NOMO-1 treated with dmso at 0.1 percent for 144 hours (cell line): ENCODE data around the gene CALML4.
"Not testable (repeated sequence)": the region's sequence is repeated elsewhere in the genome, so short reads cannot be mapped to it uniquely, and the experiment has no call there.

ENCODE experiments used
- DNase-seq: peaks from one replicate; lab custom pipeline; 2025; ENCODE audit not compliant: unreplicated experiment; lab: John Stamatoyannopoulos, UW

Gene CALML4

DNA sequence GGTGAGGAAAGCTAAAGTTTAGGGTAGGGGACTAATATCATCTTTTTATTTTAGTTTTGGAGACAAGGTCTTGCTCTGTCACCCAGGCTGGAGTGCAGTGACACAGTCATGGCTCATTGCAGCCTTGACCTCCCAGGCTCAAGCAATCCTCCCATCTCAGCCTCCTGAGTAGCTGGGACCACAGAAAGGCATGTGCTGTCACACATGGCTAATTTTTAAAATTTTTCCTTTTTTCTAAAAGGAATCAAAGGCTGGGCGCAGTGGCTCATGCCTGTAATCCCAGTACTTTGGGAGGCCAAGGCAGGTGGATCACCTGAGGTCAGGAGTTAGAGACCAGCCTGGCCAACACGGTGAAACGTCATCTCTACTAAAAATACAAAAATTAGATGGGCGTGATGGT, 20.3 kb upstream of the CALML4 start:
- DNase-seq: not testable (repeated sequence)

DNA sequence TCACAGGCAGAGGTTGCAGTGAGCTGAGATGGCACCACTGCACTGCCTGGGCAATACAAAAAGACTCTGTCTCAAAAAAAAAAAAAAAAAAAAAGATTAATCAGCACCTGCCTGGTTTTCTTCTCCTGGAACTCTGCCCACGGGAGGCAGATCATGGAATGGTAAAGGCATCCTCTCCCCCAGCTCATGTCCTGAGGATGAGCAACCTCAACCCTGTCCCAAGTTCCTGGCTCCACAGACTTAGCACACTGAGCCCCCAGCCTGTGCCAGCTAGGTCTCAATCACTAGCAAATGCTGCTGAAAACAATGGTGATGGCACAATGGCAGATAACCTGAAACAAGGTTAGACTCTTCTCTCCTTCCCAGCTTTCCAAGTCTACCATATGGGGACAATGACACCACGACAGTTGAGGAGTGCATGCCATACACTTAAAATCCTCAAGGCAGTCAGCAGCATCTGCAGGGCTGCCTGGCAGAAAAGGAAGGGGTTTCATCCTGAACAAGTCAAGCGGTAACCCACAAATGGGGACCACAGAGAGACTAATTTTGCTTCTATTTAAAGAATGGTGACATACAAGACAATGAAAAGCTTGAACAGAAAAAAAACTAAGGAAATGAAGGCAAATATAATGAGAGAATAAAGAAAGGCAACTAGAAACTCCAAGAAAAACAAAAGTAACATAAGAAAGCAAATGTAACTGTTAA, 19.6 kb upstream of the CALML4 start:
- DNase-seq: peak; percentile 26

DNA sequence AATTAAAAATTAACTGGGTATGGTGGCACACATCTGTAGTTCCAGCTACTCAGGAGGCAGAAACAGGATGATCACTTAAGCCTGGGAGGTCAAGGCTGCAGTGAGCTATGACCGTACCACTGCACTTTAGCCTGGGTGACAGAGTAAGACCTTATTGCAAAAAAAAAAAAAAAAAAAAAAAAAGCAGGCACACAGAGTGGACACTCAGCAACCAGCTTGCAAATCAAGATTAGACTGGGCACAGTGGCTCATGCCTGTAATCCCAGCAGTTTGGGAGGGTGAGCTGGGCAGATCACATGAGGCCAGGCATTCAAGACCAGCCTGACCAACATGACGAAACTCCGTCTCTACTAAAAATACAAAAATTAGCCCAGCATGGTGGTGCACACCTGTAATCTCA, 19.0 kb upstream of the CALML4 start:
- no peak for DNase-seq

DNA sequence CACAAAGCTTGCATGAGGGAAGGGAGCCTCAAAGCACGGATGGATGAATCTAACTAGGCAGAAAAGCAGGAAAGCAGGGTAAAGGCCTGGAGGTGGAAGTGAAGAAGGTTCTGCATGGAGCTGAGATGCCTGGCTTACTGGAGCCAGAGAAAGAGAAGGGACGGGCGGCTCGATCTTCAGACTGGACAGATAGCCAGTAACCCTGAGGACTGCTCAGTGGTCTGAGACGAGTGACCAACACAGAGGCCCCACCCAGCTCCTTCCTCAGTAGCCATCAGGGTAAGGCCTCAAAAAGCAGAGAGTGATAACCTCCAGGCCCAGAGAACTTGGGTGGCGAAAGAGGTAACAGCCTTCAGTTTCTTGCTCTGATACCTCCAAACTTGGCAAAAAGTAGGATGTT, 18.0 kb upstream of the CALML4 start:
- no peak for DNase-seq

DNA sequence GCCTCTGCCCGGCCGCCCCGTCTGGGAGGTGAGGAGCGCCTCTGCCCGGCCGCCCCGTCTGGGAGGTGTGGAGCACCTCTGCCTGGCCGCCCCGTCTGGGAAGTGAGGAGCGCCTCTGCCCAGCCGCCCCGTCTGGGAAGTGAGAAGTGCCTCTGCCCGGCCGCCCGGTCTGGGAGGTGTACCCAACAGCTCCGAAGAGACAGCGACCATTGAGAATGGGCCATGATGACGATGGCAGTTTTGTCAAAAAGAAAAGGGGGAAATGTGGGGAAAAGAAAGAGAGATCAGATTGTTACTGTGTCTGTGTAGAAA, 17.3 kb upstream of the CALML4 start:
- not testable (repeated sequence) for DNase-seq

DNA sequence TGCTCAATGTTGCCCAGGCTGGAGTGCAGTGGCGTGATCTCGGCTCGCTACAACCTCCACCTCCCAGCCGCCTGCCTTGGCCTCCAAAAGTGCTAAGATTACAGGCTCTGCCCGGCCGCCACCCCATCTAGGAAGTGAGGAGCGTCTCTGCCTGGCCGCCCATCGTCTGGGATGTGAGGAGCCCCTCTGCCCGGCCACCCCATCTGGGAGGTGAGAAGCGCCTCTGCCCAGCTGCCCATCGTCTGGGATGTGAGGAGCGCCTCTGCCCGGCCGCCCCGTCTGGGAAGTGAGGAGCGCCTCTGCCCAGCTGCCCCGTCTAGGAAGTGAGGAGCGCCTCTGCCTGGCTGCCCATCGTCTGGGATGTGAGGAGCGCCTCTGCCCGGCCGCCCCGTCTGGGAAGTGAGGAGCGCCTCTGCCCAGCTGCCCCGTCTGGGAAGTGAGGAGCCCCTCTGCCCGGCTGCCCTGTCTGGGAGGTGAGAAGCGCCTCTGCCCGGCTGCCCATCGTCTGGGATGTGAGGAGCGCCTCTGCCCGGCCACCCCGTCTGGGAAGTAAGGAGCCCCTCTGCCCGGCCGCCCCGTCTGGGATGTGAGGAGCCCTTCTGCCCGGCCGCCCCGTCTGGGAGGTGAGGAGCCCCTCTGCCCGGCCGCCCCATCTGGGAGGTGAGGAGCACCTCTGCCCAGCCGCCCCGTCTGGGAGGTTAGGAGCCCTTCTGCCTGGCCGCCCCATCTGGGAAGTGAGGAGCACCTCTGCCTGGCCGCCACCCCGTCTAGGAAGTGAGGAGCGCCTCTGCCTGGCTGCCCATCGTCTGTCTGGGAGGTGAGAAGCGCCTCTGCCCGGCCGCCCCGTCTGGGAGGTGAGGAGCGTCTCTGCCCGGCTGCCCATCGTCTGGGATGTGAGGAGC, 16.6 kb upstream of the CALML4 start:
- not testable (repeated sequence) for DNase-seq

DNA sequence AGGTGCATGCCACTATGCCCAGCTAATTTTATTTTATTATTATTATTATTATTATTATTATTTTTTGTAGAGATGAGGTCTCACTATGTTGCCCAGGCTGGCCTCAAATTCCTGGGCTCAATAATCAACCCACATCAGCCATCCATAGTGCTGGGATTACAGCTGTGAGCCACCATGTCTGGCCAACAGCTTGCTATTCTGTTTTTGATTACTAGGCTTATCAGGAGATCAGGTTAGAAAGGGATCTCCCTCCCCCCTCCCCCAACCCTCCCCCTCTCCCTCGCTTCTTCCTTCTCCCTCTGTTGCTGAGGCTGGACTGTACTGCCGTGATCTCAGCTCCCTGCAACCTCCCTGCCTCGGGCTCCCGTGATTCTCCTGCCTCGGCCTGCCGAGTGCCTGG, 15.8 kb upstream of the CALML4 start:
- no peak for DNase-seq

DNA sequence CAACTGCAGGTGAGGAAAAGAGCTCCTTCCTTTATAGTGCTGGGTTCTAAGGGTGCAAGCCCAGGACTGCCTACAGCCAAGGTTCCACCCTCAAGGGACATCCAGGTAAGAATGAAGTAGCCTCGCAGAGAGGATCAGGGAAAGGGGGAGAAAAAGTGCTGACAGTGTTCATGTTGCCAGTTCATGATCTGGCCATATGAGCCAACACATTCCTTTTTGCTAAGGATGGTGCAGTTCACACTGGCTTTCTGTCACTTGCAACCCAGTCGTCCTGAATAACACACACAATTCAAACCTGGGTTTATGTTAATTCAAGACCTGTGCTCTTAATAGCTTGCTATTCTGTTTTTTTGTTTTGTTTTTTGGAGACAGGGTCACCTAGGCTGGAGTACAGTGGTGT, 15.4 kb upstream of the CALML4 start:
- DNase-seq: no peak

DNA sequence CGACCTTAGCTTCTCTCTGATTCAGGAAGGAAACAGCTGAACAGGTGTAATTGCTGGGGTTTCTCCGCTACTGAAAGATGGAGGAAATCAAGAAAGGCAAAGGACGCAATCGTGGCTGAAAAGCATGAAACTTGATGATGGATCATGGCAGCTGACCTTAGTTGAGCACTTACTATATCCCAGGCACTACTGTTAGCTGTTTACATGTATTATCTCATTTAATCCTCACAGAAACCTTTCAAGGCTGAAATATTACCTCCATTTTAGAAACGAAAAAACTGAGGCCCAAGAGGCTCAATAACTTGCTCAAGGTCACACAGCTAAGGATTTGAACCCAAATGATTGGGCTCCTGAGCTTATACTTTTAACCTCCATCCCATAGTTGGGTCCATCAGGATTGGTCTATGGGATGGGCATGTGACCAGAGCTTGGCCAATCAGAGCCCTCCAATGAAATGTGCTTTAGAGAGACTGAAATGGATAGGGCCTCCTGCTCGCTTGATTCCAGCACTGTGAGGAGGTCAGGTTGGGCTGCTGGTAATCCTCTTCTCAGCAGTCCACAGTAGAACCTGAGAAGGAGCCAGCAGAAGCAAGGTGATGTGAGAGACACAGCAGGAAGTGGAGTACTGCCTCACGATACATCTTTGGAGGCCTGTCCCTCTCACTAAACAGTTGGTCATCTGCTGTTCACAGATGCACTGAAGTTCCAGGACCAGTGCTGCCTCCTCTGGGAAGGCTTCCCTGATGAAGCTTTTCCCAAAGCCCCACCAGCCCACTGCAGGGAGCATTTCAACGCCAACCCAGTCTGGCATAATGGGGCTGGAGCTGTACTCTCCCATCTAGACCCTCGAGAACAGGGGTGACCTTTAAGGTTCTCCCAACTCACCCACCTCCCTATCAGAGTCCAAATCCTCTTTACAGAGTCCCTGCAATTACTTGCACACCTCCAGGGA, 14.0 kb upstream of the CALML4 start:
- DNase-seq: no peak

DNA sequence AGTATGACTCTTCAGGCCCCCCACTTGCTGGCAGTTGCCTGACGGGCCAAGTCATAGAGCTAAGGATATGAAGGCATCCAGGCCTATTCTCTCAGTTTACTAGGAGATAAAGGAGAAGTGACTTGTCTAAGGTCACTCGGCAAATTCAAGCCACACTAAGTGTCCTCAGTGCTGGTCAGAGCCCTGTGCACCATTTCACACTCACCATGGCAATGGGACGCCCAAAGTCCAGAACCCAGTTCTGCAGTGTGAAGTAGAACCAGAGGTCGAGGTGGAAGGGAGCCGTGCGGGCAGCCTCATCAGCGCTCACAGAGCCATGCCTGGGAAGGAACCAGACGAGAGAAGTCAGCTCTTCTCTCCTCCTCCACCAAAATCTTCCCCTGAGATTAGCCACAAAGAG, 13.2 kb upstream of the CALML4 start:
- DNase-seq: no peak

DNA sequence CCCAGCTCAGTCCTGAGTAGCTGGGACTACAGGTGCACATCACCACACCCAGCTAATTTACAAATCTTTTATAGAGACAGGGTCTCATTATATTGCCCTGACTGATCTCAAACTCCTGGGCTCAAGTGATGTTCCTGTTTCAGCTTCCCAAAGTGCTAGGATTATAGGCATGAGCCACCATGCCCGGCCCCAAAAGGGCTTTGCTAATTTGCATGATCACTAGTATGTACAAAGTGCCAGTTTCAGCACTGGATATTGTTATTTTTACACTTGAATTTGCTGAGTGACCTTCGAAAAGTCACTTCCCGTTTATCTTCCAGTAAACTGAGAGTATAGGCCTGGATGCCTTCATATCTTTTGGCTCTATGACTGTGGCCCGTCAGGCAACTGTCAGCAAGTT, 12.2 kb upstream of the CALML4 start:
- no peak for DNase-seq

DNA sequence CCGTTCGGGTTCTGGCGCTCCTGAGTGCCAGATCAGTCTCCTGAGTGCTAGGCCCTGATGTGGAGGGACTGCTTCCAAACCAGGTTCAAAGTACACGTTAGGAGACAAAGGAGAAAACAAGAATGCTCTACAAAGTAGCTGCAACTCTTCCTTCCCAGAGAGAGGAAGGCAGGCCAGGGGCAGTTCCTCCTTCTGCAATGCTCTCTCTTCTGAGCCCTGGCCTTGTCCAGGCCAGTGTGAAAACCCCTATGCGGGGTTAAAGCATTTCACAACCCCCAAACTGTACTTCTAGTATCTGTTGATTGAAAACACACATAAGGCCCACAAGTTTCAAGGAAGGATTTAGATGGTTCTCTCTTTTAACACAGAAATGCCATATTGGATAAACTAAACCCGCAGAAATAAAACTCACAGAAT, 9.7 kb upstream of the CALML4 start:
- no peak for DNase-seq

DNA sequence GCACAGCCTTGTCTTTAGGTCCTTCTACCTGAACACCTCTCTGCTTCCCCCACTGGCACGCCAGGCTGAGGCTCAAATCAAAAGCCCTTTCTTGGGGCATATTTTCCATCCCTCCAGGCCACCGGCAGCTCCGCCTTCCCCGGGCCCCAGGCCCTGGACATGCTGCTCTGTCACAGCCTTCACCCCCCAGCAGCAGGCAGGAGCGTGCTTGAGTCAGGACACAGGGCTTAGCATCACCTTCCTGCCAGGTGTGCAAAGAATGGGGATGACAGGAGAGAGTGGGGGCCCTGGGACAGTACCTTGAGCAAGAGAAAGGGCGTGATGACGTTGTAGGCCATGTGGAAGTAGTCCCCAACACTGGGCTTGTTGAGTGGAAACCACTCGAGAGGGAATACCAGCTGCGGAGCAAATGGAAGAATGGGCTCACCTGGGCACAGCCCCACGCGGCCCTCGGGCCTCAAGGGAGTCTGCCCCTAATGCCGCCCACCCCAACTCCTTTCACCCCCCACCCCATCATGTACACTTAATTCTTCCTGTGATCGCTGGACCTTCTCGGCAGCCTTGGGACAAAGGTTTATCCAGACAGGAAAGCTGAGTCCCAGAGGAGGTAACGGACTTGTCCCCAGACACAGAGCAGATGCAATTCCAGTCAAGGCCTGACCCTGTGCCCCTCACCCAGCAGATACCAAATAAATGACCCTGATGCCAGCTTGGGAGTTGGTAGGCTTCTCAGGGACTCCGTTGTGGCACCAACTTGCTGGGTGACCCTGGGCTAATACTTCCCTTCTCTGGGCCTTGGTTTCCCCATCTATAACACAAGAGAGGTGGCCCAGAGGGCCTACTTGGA, 9.1 kb upstream of the CALML4 start:
- DNase-seq: no peak

DNA sequence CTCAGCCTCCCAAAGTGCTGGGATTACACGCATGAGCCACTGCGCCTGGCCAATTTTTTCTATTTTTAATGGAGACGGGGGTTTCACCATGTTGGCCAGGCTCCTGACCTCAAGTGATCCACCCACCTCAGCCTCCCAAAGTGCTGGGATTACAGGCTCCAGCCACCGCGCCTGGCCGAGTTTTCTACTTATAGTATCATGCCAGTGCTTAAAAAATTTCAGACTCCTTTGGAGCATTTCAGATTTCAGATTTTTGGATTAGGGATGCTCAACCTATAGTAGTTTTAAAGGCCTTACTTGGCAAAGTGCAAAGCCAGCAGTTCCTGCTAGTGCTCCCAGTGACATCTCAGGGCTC, 8.3 kb upstream of the CALML4 start:
- not testable (repeated sequence) for DNase-seq

DNA sequence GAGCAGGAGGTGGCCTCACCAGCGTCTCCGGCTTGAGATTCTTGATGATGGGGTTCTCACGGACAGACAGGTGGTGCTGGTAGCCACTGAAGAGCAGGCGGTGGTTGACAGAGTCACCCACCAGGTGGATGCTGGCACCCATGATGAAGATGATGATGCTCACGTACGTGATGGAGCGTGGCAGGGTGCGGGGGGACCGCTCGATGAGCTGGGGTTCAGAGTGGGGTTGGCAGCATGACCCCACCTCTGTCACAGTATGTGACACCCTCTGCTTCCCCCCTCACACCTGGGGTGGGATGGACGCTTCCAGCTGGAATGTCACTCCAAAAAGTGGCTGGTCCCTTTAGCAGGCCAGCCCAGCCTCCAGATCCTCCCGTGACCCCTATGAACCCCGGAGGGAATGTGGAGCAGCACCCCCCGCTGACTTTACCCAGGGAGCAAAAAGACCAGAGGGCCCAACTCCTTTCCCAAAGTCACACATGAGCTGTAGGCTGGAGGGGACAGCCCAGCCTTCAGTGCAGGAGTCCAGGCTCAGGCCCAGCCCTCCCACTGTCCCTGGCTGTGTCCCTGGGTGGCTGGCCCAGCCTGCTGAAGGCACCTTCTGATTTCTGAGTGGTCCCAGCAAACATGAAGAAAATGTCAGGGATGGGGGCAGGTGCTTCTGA, 6.7 kb upstream of the CALML4 start:
- no peak for DNase-seq

DNA sequence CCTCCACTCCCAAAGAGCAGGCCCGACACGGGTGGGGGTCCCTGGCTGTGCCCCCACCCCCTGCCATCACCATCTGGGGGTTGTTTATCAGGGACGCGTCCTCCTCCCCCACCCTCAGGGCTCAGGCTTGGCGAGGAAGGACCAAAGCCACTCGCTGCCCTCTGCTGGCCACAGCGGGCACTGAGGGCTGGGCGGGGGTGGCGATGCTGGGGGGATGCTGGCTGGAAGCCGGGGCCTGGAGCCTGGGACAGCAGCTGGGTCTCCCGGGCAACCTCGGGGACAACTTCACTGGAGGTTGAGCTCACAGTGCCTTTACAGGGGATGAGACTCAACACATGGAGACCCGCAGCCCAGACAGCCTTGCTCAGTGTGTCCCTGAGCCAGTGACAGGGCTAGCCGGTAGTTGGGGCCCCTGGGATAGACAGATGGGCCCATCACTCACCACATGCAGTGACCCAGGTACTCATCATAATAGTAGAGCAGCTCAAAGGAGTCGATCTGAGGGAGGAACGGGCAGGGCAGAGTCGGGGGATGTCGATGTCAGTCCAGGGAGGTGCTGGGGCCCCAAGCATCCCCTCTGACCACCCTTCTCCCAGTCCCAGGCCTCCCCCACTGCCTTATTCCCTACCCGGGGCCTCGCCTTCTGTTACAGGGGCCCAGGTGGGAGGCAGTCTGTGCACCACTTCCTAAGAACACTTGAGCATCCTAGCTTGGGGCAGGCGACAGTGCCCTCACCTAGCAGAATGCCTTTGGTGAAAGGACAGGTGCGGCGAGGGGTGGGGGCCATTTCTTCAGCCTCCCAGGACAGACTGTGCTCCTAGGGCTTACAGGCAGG, 5.9 kb upstream of the CALML4 start:
- DNase-seq: no peak

DNA sequence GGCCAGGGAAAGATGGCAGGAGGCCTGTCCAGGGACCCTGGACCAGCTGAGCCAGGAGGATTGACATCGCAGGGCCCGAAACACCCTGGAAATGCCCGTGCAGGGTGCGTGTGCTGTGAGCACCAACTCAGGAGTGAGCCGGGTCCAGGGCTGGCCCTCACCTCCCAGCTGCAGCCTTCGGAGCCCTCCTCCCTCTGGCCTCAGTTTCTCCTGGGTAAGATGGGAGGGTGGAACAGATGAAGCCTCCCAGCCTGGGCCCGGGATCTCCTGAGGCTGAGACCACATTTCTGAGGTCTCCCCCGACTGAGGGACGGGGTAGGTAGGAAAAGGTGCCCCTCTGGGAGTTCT, 5.3 kb upstream of the CALML4 start:
- DNase-seq: no peak

DNA sequence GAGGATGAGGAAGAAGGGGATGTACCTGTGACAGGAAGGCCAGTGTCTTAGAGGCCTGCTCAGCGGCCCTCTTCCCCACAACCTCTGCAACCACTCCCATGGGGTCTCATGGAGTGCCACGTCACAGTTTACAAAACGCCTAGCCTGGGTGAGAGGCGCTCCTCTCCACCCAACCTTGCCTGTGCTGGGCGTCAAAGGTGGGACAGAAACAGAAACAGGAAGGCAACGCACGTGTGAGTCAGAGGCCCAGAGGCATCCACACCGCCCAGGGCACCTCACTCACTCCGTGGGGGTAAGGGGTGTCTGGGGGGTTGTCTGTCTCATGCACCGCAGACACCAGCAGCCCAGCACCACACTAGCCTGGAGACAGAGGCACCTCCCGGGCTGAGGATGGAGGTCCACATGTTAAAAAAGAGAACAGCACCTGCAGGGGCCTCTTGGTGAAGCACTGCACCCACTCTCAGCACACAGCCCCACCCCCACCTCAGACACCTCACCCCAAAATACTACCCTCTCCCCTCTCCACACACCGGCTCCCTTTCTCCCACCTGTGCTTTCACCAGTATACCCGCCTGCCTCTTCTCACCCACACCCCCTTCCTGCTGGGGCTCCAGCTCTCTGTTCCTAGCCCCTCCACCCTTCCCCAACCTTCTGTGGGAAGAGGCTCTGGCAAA, 4.7 kb upstream of the CALML4 start:
- no peak for DNase-seq

DNA sequence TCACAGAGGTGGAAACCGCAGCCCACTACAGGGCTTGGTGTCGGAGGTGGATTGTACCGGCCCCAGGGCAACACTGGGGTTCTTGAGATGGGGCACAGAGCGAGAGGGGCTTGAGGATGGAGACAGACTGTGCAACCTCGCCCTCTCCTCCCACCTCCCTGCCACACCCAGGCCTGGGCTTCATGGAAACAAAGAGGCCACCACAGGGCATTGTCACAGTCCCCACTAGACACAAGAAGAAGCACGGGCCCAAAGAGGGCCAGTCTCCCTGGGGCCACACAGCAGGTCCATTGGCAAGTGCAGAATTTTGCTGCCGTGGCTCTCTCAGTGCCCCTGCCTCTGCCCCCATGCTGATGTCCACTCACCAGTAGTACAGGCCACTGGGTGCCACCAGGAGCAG, 4.1 kb upstream of the CALML4 start:
- no peak for DNase-seq
